Activated naive CD8-positive, alpha-beta T cell treated with anti-CD3 and anti-CD28 coated beads for 36 hours (primary cell): ENCODE data around the gene TMED8. TPM values are rescaled to one million over a fixed set of nuclear protein-coding genes. Genes with fewer than 3 reads are reported as not detected.
A peak's percentile ranks its signal among the peaks of the same experiment; 100 is the strongest.

Source experiments
- DNase-seq: peaks from one replicate; pipeline ENCODE4 v3.0.0; 2021
- H3K27ac Mint-ChIP-seq: one replicate; pipeline ENCODE4 v1.8.0; 2022; ENCODE audit warnings: mild to moderate bottlenecking, moderate library complexity, mixed read lengths
- H3K27me3 Mint-ChIP-seq: one replicate; pipeline ENCODE4 v1.8.0; 2022; ENCODE audit warnings: mild to moderate bottlenecking, mixed read lengths
- H3K36me3 Mint-ChIP-seq: one replicate; pipeline ENCODE4 v1.8.0; 2021; ENCODE audit warnings: mild to moderate bottlenecking, mixed read lengths
- H3K4me1 Mint-ChIP-seq: one replicate; pipeline ENCODE4 v1.8.0; 2021; ENCODE audit warnings: mixed read lengths
- H3K4me3 Mint-ChIP-seq: one replicate; pipeline ENCODE4 v1.8.0; 2022; ENCODE audit warnings: mild to moderate bottlenecking, moderate library complexity, mixed read lengths
- H3K9me3 Mint-ChIP-seq: one replicate; pipeline ENCODE4 v1.8.0; 2022; ENCODE audit warnings: mixed read lengths
- total RNA-seq, 2 experiments: library from RNA; stranded (reverse); gene quantifications; one replicate each; pipeline ENCODE4 v1.2.3, GENCODE V29; 2021

TMED8 gene
- total RNA-seq, 2 experiments from 2014 or later = 25.0 to 26.0 TPM

GRCh38 chr14:77378701-77379100, 1.8 kb upstream of the TMED8 start:
- Mint-ChIP-seq H3K4me1 (peaks cover 22% of the 10 kb centered on the region), H3K36me3 (peaks cover 22% of the 10 kb centered on the region), H3K27ac (no peak overlapping the region), H3K27me3 (no peaks in the 10 kb centered on the region), H3K9me3 (peaks cover 6% of the 10 kb centered on the region), H3K4me3 (no peak overlapping the region)
- no peak for DNase-seq

GRCh38 chr14:77377502-77377844, 579 bp upstream of the TMED8 start:
- Mint-ChIP-seq H3K4me3 (no peak overlapping the region), H3K9me3 (peaks cover 6% of the 10 kb centered on the region), H3K27ac (no peak overlapping the region), H3K4me1 (peaks cover 33% of the 10 kb centered on the region), H3K27me3 (no peaks in the 10 kb centered on the region), H3K36me3 (peaks cover 33% of the 10 kb centered on the region)
- DNase-seq = no peak

DNA sequence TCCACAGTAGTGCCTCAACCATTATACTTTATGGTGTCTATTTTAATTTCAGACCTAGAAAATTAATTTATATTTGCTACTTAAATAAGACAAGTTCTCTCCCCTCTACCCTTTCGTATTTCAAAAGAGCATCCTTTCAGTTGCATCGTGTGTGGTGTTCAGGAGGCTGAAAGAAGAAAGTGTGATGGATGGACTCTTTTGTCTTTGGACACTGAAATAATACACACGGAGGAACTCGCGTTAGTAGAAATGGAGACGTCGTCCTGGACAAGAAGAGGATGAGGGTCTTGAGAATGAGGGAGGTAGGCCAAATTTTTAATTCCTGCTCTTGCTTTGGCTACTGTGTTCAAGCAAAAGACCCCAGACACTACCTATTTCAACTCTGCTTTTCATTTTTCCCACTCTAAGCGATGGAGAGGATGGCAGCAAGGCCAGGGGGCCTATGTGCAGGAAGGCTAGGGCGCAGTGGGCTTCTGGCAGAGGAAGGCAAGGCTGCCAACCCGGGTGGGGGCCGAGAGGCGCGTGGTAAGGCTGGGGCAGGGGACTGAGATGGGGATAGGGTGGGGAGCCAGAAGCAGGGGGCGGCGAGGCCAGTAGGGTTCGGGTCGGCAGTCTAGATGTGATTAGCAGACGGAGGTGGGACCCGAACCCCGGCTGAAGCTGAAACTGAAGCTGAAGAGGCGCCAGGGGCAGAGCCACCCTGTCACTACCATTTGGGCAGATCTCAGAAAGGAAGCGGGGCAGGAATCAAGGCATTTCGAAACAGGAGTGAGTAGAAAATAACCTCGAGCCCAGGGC, 722 bp downstream of the TMED8 start:
- H3K27me3 Mint-ChIP-seq = no peaks in the 10 kb centered on the region
- peaks cover 6% of the 10 kb centered on the region for H3K9me3 Mint-ChIP-seq
- H3K4me3 Mint-ChIP-seq = peak overlapping the region; percentile 93
- H3K4me1 Mint-ChIP-seq = peaks cover 41% of the 10 kb centered on the region
- peak overlapping the region; percentile 92 for H3K27ac Mint-ChIP-seq
- H3K36me3 Mint-ChIP-seq = peaks cover 34% of the 10 kb centered on the region
- DNase-seq = no peak

DNA sequence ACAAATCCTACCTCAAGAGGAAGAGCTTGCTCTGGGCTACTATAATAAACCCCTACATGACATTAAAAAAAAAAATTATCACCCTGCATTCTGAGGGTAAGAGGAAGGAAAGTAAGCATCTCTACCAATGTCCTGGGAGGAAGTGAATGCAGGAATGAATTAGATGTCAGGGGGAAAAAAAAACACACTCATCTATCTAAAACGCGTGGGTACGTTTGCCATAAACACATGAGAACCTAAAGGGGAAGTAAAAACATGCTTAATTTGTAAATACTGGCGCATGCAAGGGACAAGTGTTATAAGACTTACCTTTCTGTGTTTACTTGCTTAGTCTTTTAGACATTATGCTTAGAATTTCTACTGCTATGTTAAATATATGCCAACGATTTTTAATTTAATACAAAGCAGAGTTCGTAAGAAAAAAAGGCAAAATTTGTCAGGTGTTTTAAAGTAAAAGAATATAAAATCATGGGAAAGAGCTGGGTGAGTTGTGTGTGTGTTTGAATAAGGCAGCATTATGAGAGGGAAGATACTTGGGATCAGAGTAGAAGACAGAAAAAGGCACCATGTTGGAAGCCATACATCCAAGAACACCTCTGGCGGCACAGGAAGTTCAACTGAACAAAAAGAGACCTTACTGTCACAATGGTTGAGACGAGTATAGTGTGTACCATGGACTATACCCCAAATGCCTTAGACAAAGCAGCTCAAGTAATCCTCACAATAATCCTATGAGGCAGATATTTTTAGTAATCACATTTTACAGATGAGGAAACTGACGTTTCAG, 1.5 kb downstream of the TMED8 start:
- no peak for DNase-seq
- H3K4me1 Mint-ChIP-seq = peaks cover 41% of the 10 kb centered on the region
- peaks cover 6% of the 10 kb centered on the region for H3K9me3 Mint-ChIP-seq
- H3K36me3 Mint-ChIP-seq = peaks cover 34% of the 10 kb centered on the region
- H3K27ac Mint-ChIP-seq = peak overlapping the region; percentile 92
- no peaks in the 10 kb centered on the region for H3K27me3 Mint-ChIP-seq
- peak overlapping the region; percentile 93 for H3K4me3 Mint-ChIP-seq

- peaks cover 6% of the 10 kb centered on the region for H3K9me3 Mint-ChIP-seq
- H3K27ac Mint-ChIP-seq = peak overlapping the region; percentile 61
- no peaks in the 10 kb centered on the region for H3K27me3 Mint-ChIP-seq
- peaks cover 54% of the 10 kb centered on the region for H3K4me1 Mint-ChIP-seq
- DNase-seq = no peak
- H3K36me3 Mint-ChIP-seq = peaks cover 34% of the 10 kb centered on the region
- peak overlapping the region; percentile 1 for H3K4me3 Mint-ChIP-seq
These were observed 4.5 kb downstream of the TMED8 start for GRCh38 chr14:77372304-77372841.

DNA sequence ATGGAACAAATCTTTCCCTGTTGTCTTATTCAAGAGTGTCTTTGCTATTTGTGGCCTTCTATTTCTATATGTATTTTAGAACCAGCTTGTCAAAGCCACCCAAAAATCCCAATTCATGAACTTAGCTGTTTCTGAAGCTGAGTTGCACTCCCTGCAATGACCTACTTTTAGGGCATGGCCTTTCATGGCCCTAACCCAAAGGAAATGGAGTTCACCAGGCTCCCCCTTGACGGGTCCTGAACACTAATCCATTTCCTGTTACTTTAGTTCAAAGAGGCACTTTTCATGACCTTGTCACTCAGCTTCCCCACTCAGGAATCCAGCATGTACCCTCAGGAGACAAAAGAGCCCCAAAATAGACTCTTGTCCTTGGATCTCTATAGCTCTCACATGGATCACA, 7.6 kb downstream of the TMED8 start:
- H3K27me3 Mint-ChIP-seq = no peaks in the 10 kb centered on the region
- no peak for DNase-seq
- no peak overlapping the region for H3K27ac Mint-ChIP-seq
- H3K4me3 Mint-ChIP-seq = no peak overlapping the region
- H3K4me1 Mint-ChIP-seq = peaks cover 39% of the 10 kb centered on the region
- H3K9me3 Mint-ChIP-seq = peaks cover 3% of the 10 kb centered on the region
- H3K36me3 Mint-ChIP-seq = peaks cover 27% of the 10 kb centered on the region

DNA sequence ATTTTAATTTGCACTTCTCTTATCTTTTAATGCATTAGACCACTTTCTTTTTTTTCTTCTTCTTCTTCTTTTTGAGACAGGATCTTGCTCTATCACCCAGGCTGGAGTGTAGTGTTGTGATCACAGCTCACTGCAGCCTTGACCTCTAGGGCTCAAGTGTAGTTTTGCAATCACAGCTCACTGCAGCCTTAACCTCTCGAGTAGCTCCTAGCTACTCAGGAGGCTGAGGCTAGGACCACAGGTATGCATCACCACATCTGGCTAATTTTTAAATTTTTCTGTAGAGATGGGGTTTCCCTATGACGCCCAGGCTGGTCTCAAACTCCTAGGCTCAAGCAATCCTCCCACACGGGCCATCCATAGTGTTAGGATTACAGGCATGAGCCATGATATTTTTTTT, 12.7 kb downstream of the TMED8 start:
- Mint-ChIP-seq H3K27me3 (no peaks in the 10 kb centered on the region), H3K4me1 (peaks cover 23% of the 10 kb centered on the region), H3K27ac (no peak overlapping the region), H3K9me3 (no peaks in the 10 kb centered on the region), H3K4me3 (no peak overlapping the region), H3K36me3 (peaks cover 15% of the 10 kb centered on the region)
- DNase-seq = no peak

DNA sequence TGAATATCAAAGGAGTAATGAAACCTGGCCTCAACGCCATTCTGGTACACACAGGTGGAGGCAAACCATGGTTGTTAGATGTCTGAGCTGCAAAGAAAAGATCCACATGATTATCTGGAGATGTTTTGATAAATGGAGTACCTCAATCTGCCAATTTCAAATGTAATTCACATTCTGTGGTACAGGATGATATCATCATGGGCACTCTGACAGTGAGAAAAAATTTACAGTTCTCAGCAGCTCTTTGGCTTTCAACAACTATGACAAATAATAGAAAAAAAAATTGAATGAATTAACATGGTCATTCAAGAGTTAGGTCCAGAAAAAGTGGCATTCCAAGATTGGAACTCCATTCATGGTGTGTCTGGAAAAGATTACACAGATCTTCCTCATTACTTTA, 17.3 kb downstream of the TMED8 start:
- H3K36me3 Mint-ChIP-seq = peaks cover 7% of the 10 kb centered on the region
- H3K4me1 Mint-ChIP-seq = peaks cover 17% of the 10 kb centered on the region
- H3K4me3 Mint-ChIP-seq = no peak overlapping the region
- H3K9me3 Mint-ChIP-seq = no peaks in the 10 kb centered on the region
- no peak overlapping the region for H3K27ac Mint-ChIP-seq
- H3K27me3 Mint-ChIP-seq = no peaks in the 10 kb centered on the region
- no peak for DNase-seq

GRCh38 chr14:77356899-77357298, 20.0 kb downstream of the TMED8 start:
- peaks cover 3% of the 10 kb centered on the region for H3K36me3 Mint-ChIP-seq
- peaks cover 8% of the 10 kb centered on the region for H3K4me1 Mint-ChIP-seq
- DNase-seq = no peak
- H3K27ac Mint-ChIP-seq = no peak overlapping the region
- H3K27me3 Mint-ChIP-seq = no peaks in the 10 kb centered on the region
- H3K4me3 Mint-ChIP-seq = no peak overlapping the region
- H3K9me3 Mint-ChIP-seq = no peaks in the 10 kb centered on the region

GRCh38 chr14:77355811-77356210, 21.1 kb downstream of the TMED8 start:
- no peak overlapping the region for H3K27ac Mint-ChIP-seq
- no peaks in the 10 kb centered on the region for H3K27me3 Mint-ChIP-seq
- H3K4me1 Mint-ChIP-seq = peaks cover 5% of the 10 kb centered on the region
- no peak overlapping the region for H3K4me3 Mint-ChIP-seq
- H3K9me3 Mint-ChIP-seq = no peaks in the 10 kb centered on the region
- H3K36me3 Mint-ChIP-seq = peaks cover 3% of the 10 kb centered on the region
- no peak for DNase-seq

DNA sequence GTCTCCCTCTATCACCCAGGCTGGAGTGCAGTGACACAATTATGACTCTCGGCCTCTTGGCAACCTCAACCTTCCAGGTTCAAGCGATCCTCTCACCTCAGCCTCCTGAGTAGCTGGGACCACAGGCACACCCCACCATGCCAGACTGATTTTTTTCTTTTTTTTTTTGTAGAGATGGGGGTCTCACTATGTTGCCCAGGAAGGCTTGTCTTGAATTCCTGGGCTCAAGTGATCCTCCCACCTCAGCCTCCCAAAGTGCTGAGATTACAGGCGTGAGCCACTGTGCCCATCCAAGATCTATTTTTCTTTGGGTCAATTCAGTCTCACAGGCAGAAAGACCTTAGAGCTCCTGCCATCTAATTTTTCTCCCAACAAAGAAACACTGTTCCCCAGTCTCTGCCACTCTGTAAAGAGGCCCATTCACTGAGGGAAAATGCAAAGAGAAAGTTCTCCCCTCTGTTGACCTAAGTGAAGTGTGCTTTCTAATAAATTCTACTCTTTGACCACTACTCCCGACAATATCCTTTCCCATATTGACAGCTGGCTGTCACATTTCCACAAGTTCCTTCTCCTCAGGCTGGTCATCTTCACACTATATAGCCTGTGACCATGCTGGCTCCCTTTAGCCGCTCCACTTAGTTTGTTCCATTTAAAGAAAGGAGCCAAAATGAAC, 23.3 kb downstream of the TMED8 start:
- H3K27me3 Mint-ChIP-seq = no peaks in the 10 kb centered on the region
- no peak overlapping the region for H3K27ac Mint-ChIP-seq
- peaks cover 9% of the 10 kb centered on the region for H3K36me3 Mint-ChIP-seq
- H3K4me3 Mint-ChIP-seq = no peak overlapping the region
- H3K9me3 Mint-ChIP-seq = no peaks in the 10 kb centered on the region
- DNase-seq = no peak
- peaks cover 2% of the 10 kb centered on the region for H3K4me1 Mint-ChIP-seq

DNA sequence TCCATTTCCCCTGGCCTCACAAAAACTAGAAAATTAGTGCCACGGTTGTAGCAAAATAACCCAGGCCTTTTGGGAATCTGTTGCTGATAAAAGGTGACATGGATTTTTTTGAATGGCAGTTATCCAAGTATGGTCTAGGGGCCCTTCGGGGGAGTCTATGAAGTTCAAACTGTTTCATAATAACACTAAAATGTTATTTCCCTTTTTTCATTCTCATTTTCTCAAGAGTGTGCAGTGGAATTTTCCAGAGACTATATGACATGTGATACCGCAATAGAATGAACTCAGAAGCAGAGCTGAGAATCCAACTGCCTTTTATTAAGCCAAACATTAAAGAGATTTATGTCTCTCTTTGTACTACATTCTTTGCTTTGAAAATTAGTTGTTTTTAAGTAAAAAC, 29.1 kb downstream of the TMED8 start:
- peaks cover 2% of the 10 kb centered on the region for H3K4me1 Mint-ChIP-seq
- no peak overlapping the region for H3K4me3 Mint-ChIP-seq
- H3K36me3 Mint-ChIP-seq = peaks cover 9% of the 10 kb centered on the region
- no peaks in the 10 kb centered on the region for H3K9me3 Mint-ChIP-seq
- peak overlapping the region; percentile 38 for H3K27ac Mint-ChIP-seq
- no peak for DNase-seq
- H3K27me3 Mint-ChIP-seq = no peaks in the 10 kb centered on the region

- no peaks in the 10 kb centered on the region for H3K27me3 Mint-ChIP-seq
- no peak for DNase-seq
- no peaks in the 10 kb centered on the region for H3K9me3 Mint-ChIP-seq
- no peak overlapping the region for H3K27ac Mint-ChIP-seq
- H3K4me3 Mint-ChIP-seq = no peak overlapping the region
- peaks cover 2% of the 10 kb centered on the region for H3K4me1 Mint-ChIP-seq
- H3K36me3 Mint-ChIP-seq = peaks cover 9% of the 10 kb centered on the region
These were observed 30.4 kb downstream of the TMED8 start for GRCh38 chr14:77346495-77346894.

GRCh38 chr14:77344377-77344996, 32.4 kb downstream of the TMED8 start:
- peaks cover 2% of the 10 kb centered on the region for H3K4me1 Mint-ChIP-seq
- no peaks in the 10 kb centered on the region for H3K27me3 Mint-ChIP-seq
- no peak for DNase-seq
- H3K36me3 Mint-ChIP-seq = peaks cover 2% of the 10 kb centered on the region
- H3K9me3 Mint-ChIP-seq = no peaks in the 10 kb centered on the region
- H3K4me3 Mint-ChIP-seq = no peak overlapping the region
- no peak overlapping the region for H3K27ac Mint-ChIP-seq

DNA sequence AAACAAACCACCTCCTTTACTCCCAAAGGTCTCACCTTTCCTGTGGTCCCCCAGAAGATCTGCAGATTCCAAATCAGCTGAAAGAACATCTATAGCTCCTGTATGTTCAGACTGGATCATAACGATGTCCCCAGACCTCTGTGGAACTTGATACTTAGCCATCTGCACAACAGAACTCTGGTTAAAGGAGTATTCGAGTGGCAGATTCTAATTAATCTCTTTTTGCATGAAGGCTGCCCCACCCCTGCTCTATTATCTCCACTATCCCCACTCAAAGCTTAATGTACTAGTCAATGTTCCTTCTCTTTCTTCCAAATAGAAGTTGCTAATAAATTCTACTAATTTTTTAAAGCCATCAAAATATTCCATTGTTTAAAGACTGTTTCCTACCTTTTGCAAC, 33.2 kb downstream of the TMED8 start:
- no peak overlapping the region for H3K27ac Mint-ChIP-seq

More for the DNA sequence above, 33.2 kb downstream of the TMED8 start:
- no peak for DNase-seq
- H3K27me3 Mint-ChIP-seq = no peaks in the 10 kb centered on the region
- H3K4me1 Mint-ChIP-seq = peaks cover 2% of the 10 kb centered on the region
- no peaks in the 10 kb centered on the region for H3K36me3 Mint-ChIP-seq
- no peaks in the 10 kb centered on the region for H3K9me3 Mint-ChIP-seq
- no peak overlapping the region for H3K4me3 Mint-ChIP-seq
